GM10266 (cell line): ENCODE data around the gene LELP1.

Source experiments
- DNase-seq: peaks from one replicate; pipeline ENCODE4 v3.0.0; 2012; ENCODE audit errors: extremely low spot score
- TF ChIP-seq, protein P1 (sequence below): IDR thresholded peaks from 2 replicates; pipeline ENCODE4 v1.5.1; 2012; ENCODE audit warnings: mild to moderate bottlenecking, low read depth; ENCODE audit not compliant: control insufficient read depth, insufficient read depth; ENCODE audit errors: missing control alignments

LELP1 gene

DNA sequence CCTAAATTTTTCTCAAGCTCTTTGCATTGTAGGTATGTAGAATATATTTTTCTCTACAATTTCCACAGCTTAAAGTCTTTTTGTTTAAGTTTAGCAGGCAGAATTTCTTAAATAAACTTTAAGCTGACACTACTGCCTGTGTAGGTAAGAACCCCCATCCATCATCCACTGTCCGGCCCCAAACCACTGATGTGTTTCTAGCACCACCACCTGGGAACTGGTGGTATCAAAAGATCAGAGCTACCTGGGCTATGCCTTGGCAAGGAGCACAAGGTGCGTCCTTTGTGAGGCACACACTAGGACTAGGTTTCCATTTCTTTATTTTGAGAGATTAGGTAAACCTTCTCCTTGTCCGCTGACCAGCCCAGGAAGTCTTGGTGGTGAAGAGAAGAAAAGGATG lies 10.5 kb upstream of the LELP1 start:
- DNase-seq = peak; percentile 17
- TF ChIP-seq, protein P1, sequence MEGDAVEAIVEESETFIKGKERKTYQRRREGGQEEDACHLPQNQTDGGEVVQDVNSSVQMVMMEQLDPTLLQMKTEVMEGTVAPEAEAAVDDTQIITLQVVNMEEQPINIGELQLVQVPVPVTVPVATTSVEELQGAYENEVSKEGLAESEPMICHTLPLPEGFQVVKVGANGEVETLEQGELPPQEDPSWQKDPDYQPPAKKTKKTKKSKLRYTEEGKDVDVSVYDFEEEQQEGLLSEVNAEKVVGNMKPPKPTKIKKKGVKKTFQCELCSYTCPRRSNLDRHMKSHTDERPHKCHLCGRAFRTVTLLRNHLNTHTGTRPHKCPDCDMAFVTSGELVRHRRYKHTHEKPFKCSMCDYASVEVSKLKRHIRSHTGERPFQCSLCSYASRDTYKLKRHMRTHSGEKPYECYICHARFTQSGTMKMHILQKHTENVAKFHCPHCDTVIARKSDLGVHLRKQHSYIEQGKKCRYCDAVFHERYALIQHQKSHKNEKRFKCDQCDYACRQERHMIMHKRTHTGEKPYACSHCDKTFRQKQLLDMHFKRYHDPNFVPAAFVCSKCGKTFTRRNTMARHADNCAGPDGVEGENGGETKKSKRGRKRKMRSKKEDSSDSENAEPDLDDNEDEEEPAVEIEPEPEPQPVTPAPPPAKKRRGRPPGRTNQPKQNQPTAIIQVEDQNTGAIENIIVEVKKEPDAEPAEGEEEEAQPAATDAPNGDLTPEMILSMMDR = peak; percentile 35

DNA sequence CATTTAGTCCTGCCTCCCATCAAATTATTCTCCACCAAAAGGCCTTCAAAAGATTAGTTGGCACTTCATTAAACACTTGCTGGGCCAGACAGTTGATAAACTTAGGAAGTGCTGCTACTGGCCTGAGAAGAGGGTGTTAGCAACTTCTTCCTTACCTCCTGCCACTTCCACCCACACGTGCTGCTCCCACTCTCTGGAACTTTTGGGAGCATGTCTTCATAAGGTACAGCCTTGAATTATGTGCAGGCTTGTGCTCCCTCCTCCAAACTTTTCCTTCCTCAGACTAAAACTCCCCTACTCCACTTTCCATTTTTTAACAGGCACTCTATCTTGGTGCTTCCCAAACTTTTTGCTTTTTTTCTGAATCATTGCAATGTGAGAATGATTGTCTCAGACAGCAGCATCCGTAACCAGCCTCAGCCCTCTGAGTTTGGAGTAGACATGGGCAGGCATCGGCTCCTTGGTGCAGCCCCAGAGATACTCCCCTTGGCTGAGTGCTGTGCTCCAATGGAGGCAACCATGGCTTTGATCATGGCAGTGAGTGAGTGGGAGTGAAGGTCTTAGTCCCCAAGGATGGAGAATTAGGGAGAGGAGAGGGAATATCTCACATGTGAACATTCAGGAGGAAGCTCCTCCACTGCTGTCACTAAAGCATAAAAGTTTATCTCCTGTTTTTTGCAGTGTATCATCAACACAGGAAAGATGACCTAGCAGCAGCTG lies 8.7 kb upstream of the LELP1 start:
- TF ChIP-seq, protein P1 = no peak
- DNase-seq = no peak

DNA sequence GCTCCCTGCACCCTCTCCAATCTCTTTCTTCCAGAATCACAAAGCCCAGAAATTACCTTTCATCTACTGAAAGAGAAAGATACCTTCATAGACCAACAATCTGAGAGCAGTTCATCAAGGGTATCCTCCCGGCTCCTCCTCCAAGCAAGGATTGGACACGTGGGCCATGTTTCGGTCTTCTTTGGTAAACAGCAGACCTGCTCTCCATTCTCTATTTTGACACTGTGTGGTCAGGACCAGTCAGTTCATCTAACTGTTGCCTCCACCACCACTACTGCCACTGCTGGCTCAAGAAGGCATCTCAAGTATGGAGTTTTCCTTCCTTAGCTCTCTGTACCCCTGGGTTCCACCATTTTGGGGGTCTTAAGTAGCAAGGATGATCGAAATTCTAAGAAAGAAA lies 8.0 kb upstream of the LELP1 start:
- TF ChIP-seq, protein P1 = no peak
- no peak for DNase-seq

DNA sequence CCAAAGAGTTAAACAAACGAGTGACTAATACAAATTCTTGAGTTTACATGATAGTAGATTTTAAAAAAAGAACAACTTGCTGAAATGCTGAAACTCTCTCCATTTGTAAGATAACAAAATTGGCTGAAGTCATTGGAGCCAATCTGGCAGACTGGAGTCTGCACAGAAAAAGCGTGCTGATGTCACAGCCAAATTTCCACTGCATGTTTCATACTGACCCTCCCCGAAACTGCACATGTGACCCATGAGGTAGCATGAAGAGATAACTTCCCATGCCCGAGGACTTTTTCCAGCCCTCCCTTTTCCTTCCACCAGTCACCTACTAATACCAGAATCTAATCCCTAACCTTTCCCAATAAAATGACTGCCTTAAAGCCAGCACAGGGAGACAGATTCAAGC lies 1.2 kb upstream of the LELP1 start:
- no peak for DNase-seq
- TF ChIP-seq, protein P1 = no peak

DNA sequence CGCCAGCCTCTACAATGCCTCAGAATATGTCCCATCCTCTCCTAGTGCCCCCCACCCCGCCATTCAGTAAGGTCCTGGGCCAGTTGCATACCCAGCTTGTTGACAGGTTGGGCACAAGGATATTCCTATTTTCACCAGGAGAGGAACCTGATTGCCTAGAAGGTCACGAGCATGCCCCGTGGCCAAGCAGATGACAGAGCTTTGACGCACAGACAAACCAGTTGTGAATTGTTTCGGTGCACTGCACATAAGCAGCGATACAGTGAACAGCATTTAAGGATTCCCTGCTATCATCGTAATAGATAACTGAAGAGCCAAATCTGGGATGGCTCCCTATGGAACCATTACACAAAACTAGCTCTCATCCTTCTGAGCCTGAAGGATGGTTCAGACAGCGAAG lies 3.4 kb downstream of the LELP1 start:
- TF ChIP-seq, protein P1 = no peak
- no peak for DNase-seq

DNA sequence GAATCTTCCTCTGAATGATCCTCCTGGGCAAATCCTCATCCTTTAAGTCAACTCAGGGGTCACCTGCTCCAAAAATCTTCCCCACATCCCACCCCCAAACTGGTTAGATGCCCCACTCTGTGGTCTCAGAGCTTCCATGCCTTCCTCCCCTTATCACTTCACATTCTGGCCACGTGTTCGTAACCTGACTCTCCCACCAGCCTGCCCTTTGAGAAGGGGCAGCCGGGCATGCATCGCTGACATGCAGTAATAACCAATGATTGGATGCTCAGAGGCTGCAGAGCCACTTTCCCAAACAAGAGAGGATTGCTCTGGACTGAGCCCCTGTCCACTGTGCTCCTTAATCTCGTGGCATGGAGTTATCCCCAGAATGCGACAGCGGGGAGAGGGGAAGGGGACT lies 7.0 kb downstream of the LELP1 start:
- TF ChIP-seq, protein P1 = no peak
- no peak for DNase-seq

DNA sequence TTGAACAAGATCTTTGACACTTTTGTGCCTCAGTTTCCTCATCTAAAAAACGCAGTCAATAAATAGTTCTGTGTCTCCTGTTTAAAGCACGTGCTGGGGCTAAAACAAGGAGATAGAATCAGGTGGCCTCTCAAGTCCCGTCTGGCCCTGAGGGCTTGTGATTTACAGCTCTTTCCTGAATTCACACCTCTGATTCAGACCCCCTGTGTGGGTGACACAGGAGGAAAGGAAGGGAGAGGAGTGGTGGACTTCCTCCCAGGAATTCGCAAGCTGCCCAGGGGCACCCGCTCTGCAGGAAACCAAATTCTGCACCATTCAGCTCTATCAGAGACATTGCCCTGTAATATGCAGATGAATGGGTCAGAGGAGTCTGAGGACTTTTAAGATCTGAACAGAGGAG lies 9.0 kb downstream of the LELP1 start:
- no peak for DNase-seq
- TF ChIP-seq, protein P1 = no peak
